Measurements from ENCODE around the gene LLGL2.

- TF ChIP-seq CTCF (IDR thresholded peaks at IDR 0.05; ENCODE audit: insufficient read depth, low read depth, low read length) (no peak), EZH2 (IDR thresholded peaks at IDR 0.05; ENCODE audit: insufficient read depth, low read length) (no peak)
Measured at GRCh38 chr17:75517297-75517865, 8.1 kb upstream of the LLGL2 start.

Data from astrocyte (in vitro differentiated cells and primary cell).